ENCODE results near the gene CREB3.

DNA sequence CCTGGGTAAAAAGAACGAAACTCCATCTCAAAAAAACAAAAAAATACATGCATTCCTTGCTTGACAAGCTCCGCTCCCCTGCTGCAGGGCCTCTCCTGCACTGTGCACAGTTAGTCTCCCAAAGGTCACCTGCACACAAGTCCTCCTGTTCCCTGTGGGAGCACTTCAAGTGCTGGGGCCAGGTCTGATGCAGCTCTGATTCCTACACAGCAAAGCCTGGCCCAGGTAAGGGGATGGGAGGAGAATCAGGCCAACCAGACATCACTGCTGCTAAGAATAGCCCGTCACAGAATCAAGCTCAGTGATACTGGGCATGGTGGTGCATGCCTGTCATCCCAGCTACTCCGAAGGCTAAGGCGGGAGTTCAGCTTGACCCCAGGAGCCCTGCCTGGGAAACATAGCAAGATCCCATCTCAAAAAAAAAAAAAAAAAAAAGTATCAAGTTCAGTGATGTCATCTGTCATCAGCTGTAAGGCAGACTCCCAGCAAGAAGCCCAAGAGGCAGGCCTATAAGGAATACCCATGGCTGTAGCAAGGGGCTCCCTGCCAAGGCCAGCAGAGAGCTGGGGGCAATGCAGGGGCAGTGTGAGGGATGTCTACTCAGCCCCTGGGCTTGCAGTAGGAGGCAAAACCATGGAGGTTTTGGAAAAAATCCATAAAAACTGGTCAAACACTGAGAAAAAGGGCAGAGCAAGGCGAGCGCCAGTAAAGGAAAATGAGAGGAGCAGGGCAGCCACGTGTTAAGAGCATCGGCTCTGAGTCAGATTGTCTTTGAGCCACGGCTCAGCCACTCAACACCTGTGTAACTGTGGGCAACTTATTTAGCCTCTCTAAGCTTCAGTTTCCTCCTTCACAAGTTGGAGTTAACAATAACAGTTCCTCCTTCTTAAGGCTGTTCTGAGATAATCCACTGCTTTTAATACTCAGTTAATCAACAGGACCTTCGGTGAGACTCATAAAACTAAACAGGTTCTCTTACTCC is 46.0 kb upstream of the CREB3 start:
- TF ChIP-seq POLR2A (IDR thresholded peaks at IDR 0.05; ENCODE audit: low read depth, low read length) = no peak
- TF ChIP-seq RCOR1 (IDR thresholded peaks at IDR 0.05; ENCODE audit: insufficient replicate concordance, low read length) = no peak
- TF ChIP-seq MXI1 (IDR thresholded peaks at IDR 0.05; ENCODE audit: borderline replicate concordance, low read depth, low read length) = peak; percentile 45; the same call in 1 of the 2 replicates
- TF ChIP-seq, protein P1, sequence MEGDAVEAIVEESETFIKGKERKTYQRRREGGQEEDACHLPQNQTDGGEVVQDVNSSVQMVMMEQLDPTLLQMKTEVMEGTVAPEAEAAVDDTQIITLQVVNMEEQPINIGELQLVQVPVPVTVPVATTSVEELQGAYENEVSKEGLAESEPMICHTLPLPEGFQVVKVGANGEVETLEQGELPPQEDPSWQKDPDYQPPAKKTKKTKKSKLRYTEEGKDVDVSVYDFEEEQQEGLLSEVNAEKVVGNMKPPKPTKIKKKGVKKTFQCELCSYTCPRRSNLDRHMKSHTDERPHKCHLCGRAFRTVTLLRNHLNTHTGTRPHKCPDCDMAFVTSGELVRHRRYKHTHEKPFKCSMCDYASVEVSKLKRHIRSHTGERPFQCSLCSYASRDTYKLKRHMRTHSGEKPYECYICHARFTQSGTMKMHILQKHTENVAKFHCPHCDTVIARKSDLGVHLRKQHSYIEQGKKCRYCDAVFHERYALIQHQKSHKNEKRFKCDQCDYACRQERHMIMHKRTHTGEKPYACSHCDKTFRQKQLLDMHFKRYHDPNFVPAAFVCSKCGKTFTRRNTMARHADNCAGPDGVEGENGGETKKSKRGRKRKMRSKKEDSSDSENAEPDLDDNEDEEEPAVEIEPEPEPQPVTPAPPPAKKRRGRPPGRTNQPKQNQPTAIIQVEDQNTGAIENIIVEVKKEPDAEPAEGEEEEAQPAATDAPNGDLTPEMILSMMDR (conservative IDR thresholded peaks at IDR 0.05; ENCODE audit: low read depth, low read length) = no peak

Data from IMR-90 (cell line).